GM18499 (cell line): ENCODE data around the gene COL23A1.
"Not testable (repeated sequence)": the region's sequence is repeated elsewhere in the genome, so short reads cannot be mapped to it uniquely, and the experiment has no call there.

Source experiments
- ATAC-seq: cut with Tn5 transposase; IDR thresholded peaks from one replicate; pipeline ENCODE4 v1.9.1; 2021; ENCODE audit warnings: moderate number of reproducible peaks; ENCODE audit not compliant: insufficient read depth, unreplicated experiment

Gene COL23A1

GRCh38 chr5:178229111-178229510, 361.1 kb downstream of the COL23A1 start:
- ATAC-seq = not testable (repeated sequence)

GRCh38 chr5:178228609-178229008, 361.6 kb downstream of the COL23A1 start:
- ATAC-seq = no peak

- ATAC-seq = no peak
These were observed 362.3 kb downstream of the COL23A1 start for GRCh38 chr5:178227929-178228328.

- ATAC-seq = no peak
These were observed 363.0 kb downstream of the COL23A1 start for GRCh38 chr5:178227138-178227659.

GRCh38 chr5:178225174-178225573, 365.0 kb downstream of the COL23A1 start:
- ATAC-seq = no peak

DNA sequence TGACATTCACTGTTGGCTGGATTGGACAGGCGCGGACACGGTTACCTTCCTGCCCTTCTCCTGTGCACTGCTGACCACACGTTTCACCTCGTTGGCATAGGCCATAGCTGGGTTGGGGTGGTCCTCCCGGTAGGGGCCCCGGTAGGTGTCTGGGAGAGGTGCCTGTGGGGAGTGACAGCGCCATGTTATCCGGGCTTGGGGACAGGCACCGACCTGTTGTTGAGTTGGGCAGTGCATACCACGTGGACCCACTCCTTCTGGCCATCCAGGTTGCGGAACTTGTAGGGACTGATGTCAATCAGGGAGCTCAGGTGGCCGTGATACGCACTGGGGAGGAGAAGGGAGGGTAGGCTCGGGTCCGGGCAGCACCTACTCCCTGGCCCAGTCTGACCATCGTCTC, 365.8 kb downstream of the COL23A1 start:
- ATAC-seq = no peak

DNA sequence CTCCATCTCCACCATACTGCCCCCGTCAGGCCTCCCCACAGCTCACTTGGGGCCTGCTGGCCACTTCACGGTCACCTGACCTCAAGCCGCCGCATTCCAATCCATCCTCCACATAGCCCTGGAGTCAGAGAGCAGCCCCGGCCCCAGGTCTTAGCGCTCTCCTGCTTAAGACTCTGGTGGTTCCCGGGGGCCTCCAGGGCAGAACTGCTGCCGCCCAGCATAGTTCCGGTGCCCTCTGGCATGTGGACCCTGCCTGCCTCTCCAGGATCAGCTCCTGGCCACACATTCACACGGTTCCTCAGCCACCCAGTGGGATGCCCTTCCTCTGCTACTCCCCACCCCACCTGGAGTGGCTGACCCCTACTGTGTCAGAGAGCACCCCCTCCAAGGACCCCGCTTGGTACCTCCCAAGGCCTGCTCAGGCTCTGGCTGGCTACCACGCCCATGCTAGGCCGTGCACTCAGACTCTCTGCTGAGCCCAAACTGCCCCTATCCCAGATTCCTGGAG, 366.3 kb downstream of the COL23A1 start:
- ATAC-seq = no peak

- ATAC-seq = no peak
These were observed 366.9 kb downstream of the COL23A1 start for GRCh38 chr5:178223196-178223773.

DNA sequence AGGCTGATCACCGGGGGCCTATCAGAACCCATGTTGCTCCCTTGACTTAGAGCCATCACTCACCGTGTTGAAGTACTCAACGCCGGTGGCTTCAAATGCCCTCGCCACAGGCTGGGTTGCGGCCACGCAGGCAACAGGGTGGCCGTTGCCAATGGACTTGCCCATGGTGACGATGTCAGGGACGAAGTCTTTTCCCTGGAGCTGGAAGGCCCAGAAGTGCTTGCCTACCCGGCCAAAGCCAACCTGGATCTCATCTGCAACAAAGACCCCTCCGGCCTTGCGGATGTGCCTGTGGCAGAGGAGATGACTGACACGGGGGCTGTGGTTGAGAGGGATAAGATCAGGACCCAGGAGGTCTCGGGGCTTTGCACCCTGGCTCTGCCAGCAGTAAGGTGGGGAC, 367.9 kb downstream of the COL23A1 start:
- ATAC-seq = no peak

- no peak for ATAC-seq
These were observed 368.3 kb downstream of the COL23A1 start for GRCh38 chr5:178221853-178222252.

DNA sequence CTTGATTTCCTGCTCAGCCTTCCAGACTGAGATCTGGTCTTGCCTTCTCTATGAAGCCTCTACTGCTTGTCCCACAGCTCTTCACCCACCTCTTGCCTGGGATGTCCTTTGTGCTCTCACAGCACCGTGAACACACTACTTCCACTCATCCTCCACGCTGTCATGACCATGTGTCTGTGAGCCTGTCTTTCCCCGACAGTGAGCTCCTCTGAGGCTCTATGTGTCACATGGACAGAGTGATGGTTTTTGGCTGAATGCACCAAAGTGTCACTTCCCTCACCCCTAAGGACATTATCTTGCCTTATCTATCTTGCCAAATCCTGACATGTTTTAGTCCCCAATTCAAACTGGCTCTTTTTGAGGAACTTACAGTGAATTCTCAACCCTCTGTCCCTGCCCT, 368.9 kb downstream of the COL23A1 start:
- ATAC-seq = no peak

DNA sequence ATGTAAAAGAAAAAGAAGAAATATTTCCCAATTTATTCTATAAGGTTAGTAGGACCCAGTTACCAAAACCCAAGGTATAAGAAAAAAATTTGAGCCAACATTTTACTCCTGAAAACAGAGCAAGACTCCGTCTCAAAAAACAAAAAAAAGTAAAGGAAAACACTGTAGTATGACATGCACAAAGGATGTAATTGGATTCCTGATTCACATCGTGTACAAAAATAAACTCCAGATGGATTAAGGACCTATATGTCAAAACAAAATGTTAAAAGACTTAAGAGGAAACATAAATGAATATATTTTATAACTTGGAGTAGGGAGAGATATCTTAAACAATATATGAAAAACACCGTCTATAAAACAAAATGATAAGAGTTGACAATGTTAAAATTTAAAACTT, 371.4 kb downstream of the COL23A1 start:
- ATAC-seq = no peak

GRCh38 chr5:178218237-178218776, 371.9 kb downstream of the COL23A1 start:
- ATAC-seq = no peak

GRCh38 chr5:178216779-178217178, 373.4 kb downstream of the COL23A1 start:
- no peak for ATAC-seq

DNA sequence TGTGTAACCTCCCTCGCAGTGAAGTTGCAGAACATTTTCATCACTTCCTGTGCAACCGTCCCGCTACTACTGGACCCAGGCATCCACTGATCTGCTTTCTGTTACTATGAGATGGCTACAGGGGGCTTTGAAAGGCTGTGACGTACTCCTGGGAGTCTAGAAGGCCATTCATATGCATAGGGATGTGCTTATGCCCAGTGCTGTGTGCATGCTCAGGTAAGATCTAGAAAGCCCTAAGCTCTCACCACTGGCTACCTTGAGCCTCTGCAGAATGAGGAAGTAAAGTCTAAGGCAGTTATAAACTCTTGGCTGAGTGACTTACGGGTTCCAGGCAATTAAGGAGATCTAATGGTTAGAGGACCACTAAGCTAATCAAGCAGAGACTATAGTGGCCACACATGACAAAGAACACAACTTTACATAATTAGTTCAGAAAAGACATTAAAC, 374.1 kb downstream of the COL23A1 start:
- ATAC-seq = no peak

- no peak for ATAC-seq
These were observed 374.8 kb downstream of the COL23A1 start for GRCh38 chr5:178215280-178216002.

- no peak for ATAC-seq
These were observed 375.9 kb downstream of the COL23A1 start for GRCh38 chr5:178214160-178214803.

DNA sequence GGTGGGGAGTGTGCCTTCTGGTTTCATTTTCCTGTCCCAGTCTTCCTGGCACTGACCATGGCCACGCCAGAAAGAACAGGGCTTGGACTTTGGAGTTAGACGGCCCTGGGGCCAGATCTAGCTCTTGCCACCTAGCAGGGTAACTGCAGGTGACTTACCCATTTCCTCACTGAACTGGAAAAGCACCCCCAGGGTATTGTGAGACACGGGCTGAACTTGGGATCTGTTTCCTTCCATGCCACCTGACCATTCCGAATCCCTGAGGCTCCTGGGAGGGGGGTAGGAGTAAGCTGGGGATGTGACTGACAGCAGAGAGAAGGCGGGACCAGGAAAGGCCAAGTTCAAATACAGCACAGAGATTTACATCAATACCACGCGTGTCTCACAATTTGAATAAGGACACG, 376.4 kb downstream of the COL23A1 start:
- ATAC-seq = no peak

- no peak for ATAC-seq
These were observed 377.2 kb downstream of the COL23A1 start for GRCh38 chr5:178213003-178213461.

GRCh38 chr5:178212241-178213002, 377.8 kb downstream of the COL23A1 start:
- no peak for ATAC-seq
